Mammary epithelial cell (primary cell): ENCODE results near the gene PLPP4.

Source experiments
- CTCF ChIP-seq, 2 donors: IDR thresholded peaks in 1 of 2; conservative IDR thresholded peaks in 1 of 2; 2 replicates each; pipeline ENCODE4 v1.5.1; 2011 to 2012; ENCODE audit warnings: inconsistent platforms in 2 of 2, low read length in 2 of 2, mild to moderate bottlenecking in 2 of 2, control low read depth in 1 of 2, low read depth in 1 of 2; ENCODE audit not compliant: insufficient read depth in 1 of 2; ENCODE audit errors: extremely low read depth in 1 of 2
- EZH2 ChIP-seq: IDR thresholded peaks from 2 replicates; pipeline ENCODE4 v1.6.1; 2012; ENCODE audit warnings: low read length, inconsistent platforms, borderline replicate concordance

- no peak for TF ChIP-seq EZH2
- no peak for TF ChIP-seq CTCF (conservative IDR thresholded peaks at IDR 0.05 in 1 of 2, IDR thresholded peaks at IDR 0.05 in 1 of 2; ENCODE audit: extremely low read depth in 1 of 2, insufficient read depth in 1 of 2, low read depth in 1 of 2, low read length in 2 of 2)
Observed at GRCh38 chr10:120474956-120475355, 17.9 kb downstream of the PLPP4 start.
